M059J (cell line): ENCODE measurements around the gene RBFOX2. TPM values are rescaled to one million over a fixed set of nuclear protein-coding genes. Genes with fewer than 3 reads are reported as not detected.
"Not testable (repeated sequence)": the region's sequence is repeated elsewhere in the genome, so short reads cannot be mapped to it uniquely, and the experiment has no call there.

Experiments used
- DNase-seq: peaks from one replicate; pipeline ENCODE4 v3.0.0-alpha.2; 2012; ENCODE audit warnings: low read depth
- total RNA-seq: library from RNA; depleted of rRNA; stranded (reverse); fragments of >200 nt; shearing (Covaris generic); gene quantifications from 2 replicates; pipeline ENCODE4 v1.2.3, GENCODE V29; 2014

RBFOX2 gene
- total RNA-seq, 1 experiment from 2014 or later = 78.5 TPM

- DNase-seq = no peak
These were observed 20.1 kb downstream of the RBFOX2 start for GRCh38 chr22:36008565-36008964.

GRCh38 chr22:36008131-36008530 lies 20.5 kb downstream of the RBFOX2 start:
- DNase-seq = no peak

GRCh38 chr22:36003972-36004674 lies 24.5 kb downstream of the RBFOX2 start:
- no peak for DNase-seq

GRCh38 chr22:36002718-36003260 lies 25.8 kb downstream of the RBFOX2 start:
- DNase-seq = no peak

- no peak for DNase-seq
These were observed 26.5 kb downstream of the RBFOX2 start for GRCh38 chr22:36002084-36002483.

- DNase-seq = no peak
These were observed 29.9 kb downstream of the RBFOX2 start for GRCh38 chr22:35998748-35999147.

GRCh38 chr22:35997438-35997837 lies 31.2 kb downstream of the RBFOX2 start:
- no peak for DNase-seq

- DNase-seq = peak; percentile 5
These were observed 32.0 kb downstream of the RBFOX2 start for GRCh38 chr22:35996596-35996995.

GRCh38 chr22:35995772-35996171 lies 32.9 kb downstream of the RBFOX2 start:
- peak; percentile 73 for DNase-seq

- DNase-seq = no peak
These were observed 33.3 kb downstream of the RBFOX2 start for GRCh38 chr22:35995348-35995747.

- DNase-seq = not testable (repeated sequence)
These were observed 34.9 kb downstream of the RBFOX2 start for GRCh38 chr22:35993727-35994126.

GRCh38 chr22:35993048-35993714 lies 35.4 kb downstream of the RBFOX2 start:
- no peak for DNase-seq

- DNase-seq = no peak
These were observed 37.5 kb downstream of the RBFOX2 start for GRCh38 chr22:35991168-35991567.

- DNase-seq = no peak
These were observed 40.6 kb downstream of the RBFOX2 start for GRCh38 chr22:35988030-35988429.

- DNase-seq = no peak
These were observed 41.1 kb downstream of the RBFOX2 start for GRCh38 chr22:35987487-35987886.

- DNase-seq = peak; percentile 7
These were observed 42.5 kb downstream of the RBFOX2 start for GRCh38 chr22:35986088-35986487.

- DNase-seq = no peak
These were observed 43.3 kb downstream of the RBFOX2 start for GRCh38 chr22:35985371-35985770.

GRCh38 chr22:35984183-35985175 lies 44.1 kb downstream of the RBFOX2 start:
- no peak for DNase-seq

GRCh38 chr22:35981900-35982299 lies 46.7 kb downstream of the RBFOX2 start:
- DNase-seq = no peak

- DNase-seq = no peak
These were observed 49.7 kb downstream of the RBFOX2 start for GRCh38 chr22:35978889-35979288.

GRCh38 chr22:35978201-35978600 lies 50.4 kb downstream of the RBFOX2 start:
- no peak for DNase-seq

- DNase-seq = no peak
These were observed 51.5 kb downstream of the RBFOX2 start for GRCh38 chr22:35977136-35977535.
